ENCODE results near the gene PXMP2.
"Not testable (repeated sequence)": the region's sequence is repeated elsewhere in the genome, so short reads cannot be mapped to it uniquely, and the experiment has no call there.

Gene PXMP2

DNA sequence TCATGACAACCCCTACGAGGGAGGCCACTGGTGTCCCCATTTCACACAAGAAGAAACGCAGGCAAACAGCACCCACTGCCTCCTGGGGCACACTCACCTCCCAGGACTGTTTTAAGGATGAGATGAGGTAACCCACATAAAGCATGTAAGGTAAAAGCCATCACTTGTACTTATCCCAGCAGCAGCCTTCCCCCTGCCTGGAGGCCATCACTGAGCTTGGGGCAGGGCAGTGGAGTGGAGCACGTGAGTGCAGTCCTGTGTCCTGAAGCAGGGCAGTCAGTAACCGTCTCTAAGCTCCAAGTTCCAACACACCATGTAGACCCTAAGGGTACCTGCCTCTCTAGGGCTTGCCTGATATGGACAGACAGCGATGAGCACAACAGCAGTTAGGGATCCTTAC lies 2.0 kb upstream of the PXMP2 start:
- TF ChIP-seq JUND (IDR thresholded peaks at IDR 0.05; ENCODE audit: low read depth), result no peak
- in situ Hi-C loops (cut with HindIII; ENCODE audit: low pct_unique_long_range_greater_than_20kb, low sequenced_read_pairs), result no loop called here
- DNase-seq (ENCODE audit: low read depth in 1 of 2, low spot score in 1 of 2), result no peak

DNA sequence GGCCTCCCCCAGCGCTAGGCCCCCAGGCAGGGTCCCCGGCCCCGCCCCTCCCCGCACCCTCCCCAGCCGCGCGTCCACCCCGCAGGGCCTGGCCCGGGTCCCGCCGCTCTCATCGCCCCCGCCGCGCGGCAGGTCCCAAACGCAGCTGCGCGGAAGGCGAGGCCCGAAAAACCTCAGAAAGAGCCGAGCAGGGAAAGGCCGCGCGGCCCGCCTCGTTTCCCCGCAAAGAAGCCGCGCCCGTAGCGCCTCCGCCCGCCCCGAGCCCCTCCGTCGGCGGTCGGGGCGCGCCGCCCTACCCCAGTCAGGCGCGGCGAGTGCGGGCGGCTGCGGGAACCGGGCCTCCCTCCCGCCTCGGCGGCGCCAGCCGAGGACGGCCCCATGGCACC lies 569 bp upstream of the PXMP2 start:
- in situ Hi-C loops (cut with HindIII; ENCODE audit: low pct_unique_long_range_greater_than_20kb, low sequenced_read_pairs), result no loop called here
- peak; percentile 43 to 65 for DNase-seq (ENCODE audit: low read depth in 1 of 2, low spot score in 1 of 2)
- TF ChIP-seq JUND (IDR thresholded peaks at IDR 0.05; ENCODE audit: low read depth), result no peak

DNA sequence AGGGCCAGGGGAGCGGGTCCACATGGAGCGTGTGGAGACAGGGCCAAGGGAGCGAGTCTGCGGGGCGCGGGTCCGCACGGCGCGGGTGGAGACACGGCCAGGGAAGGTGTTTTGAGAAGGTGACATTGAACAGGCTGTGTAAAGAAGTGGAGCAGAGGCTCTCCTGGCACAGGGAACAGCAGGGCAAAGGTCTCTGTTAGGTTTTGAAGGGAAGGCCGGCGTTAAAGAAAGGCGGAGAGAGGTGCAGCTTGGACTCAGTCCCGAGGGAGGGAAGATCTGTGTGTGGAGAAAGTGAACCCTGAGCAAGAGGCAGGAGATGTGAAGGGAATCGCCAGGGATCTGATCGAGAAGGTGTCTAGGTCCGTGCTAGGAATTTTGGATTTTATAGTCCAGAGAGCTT lies 1.8 kb downstream of the PXMP2 start:
- TF ChIP-seq JUND (IDR thresholded peaks at IDR 0.05; ENCODE audit: low read depth), result no peak
- DNase-seq (ENCODE audit: low read depth in 1 of 2, low spot score in 1 of 2), result peak in 1 of 2 experiments; percentile 31
- in situ Hi-C loops (cut with HindIII; ENCODE audit: low pct_unique_long_range_greater_than_20kb, low sequenced_read_pairs), result no loop called here

DNA sequence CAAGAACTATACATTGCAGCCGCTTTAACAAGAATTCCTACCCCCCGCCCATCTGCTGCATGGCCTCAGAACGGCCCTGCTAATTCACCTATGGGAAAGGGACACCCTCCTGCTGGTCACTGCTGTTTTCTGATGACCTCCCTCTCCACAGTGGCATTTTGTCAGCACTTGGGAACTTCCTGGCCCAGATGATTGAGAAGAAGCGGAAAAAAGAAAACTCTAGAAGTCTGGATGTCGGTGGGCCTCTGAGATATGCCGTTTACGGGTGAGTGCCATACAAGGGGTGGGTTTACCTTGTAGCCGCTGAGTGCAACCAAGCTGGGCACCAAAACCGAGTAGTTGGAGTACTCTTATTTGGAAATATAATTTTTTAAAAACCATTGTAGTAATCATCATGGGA lies 2.7 kb downstream of the PXMP2 start:
- no peak for TF ChIP-seq JUND (IDR thresholded peaks at IDR 0.05; ENCODE audit: low read depth)
- in situ Hi-C loops (cut with HindIII; ENCODE audit: low pct_unique_long_range_greater_than_20kb, low sequenced_read_pairs), result no loop called here

DNA sequence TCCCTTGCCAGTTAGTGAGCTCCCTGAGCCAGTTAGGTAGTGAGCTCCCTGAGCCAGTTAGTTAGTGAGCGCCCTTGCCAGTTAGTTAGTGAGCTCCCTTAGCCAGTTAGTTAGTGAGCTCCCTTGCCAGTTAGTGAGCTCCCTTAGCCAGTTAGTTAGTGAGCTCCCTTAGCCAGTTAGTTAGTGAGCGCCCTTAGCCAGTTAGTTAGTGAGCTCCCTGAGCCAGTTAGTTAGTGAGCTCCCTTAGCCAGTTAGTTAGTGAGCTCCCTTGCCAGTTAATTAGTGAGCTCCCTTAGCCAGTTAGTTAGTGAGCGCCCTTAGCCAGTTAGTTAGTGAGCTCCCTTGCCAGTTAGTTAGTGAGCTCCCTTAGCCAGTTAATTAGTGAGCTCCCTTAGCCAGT lies 4.6 kb downstream of the PXMP2 start:
- in situ Hi-C loops (cut with HindIII; ENCODE audit: low pct_unique_long_range_greater_than_20kb, low sequenced_read_pairs); DNase-seq (ENCODE audit: low read depth in 1 of 2, low spot score in 1 of 2): not testable (repeated sequence)

More for the DNA sequence above, 2.7 kb downstream of the PXMP2 start:
- no peak for DNase-seq (ENCODE audit: low read depth in 1 of 2, low spot score in 1 of 2)

DNA sequence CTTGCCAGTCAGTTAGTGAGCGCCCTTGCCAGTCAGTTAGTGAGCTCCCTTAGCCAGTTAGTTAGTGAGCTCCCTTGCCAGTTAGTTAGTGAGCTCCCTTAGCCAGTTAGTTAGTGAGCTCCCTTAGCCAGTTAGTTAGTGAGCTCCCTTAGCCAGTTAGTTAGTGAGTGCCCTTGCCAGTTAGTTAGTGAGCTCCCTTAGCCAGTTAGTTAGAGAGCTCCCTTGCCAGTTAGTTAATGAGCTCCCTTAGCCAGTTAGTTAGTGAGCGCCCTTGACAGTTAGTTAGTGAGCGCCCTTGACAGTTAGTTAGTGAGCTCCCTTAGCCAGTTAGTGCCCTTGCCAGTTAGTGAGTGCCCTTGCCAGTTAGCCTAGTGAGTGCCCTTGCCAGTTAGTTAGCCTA lies 7.5 kb downstream of the PXMP2 start:
- DNase-seq (ENCODE audit: low read depth in 1 of 2, low spot score in 1 of 2); in situ Hi-C loops (cut with HindIII; ENCODE audit: low pct_unique_long_range_greater_than_20kb, low sequenced_read_pairs): not testable (repeated sequence)

DNA sequence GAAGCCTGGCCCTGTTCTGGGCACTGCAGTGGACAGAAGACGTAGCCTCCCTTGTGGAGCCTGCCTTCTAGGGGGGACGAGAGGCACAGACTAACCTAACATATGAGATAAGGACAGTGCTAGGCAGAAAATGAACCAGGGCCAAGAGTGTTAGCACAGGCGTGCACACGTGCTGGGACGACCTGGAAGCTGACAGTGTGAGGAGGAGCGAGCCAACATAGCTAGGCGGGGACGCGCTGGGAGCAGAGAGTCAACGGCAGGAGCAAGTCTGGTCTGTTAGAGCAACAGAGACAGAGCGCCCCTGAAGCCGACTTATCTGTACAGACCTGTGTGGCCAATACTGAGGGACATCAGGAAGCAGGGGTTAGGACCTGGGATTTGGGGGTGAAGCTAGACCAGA lies 8.0 kb downstream of the PXMP2 start:
- in situ Hi-C loops (cut with HindIII; ENCODE audit: low pct_unique_long_range_greater_than_20kb, low sequenced_read_pairs), result no loop called here
- no peak for DNase-seq (ENCODE audit: low read depth in 1 of 2, low spot score in 1 of 2)
- no peak for TF ChIP-seq JUND (IDR thresholded peaks at IDR 0.05; ENCODE audit: low read depth)

DNA sequence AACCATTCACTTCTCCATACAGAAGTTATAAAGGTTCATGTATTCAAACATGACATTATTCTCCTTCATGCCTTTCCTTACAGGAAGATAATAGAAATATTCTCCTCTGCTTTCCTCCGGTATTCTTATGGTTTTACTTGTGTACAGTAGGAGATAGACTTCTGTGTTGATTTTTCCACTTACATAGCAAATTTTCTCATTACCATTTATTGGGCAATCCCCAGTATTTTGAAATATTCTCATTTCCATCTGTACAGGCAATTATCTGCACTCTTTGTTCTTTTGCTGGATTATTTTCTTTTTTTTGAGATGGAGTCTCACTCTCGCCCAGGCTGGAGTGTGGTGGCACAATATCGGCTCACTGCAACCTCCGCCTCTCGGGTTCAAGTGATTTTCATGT lies 11.0 kb downstream of the PXMP2 start:
- DNase-seq (ENCODE audit: low read depth in 1 of 2, low spot score in 1 of 2), result no peak
- in situ Hi-C loops (cut with HindIII; ENCODE audit: low pct_unique_long_range_greater_than_20kb, low sequenced_read_pairs), result no loop called here
- TF ChIP-seq JUND (IDR thresholded peaks at IDR 0.05; ENCODE audit: low read depth), result no peak

DNA sequence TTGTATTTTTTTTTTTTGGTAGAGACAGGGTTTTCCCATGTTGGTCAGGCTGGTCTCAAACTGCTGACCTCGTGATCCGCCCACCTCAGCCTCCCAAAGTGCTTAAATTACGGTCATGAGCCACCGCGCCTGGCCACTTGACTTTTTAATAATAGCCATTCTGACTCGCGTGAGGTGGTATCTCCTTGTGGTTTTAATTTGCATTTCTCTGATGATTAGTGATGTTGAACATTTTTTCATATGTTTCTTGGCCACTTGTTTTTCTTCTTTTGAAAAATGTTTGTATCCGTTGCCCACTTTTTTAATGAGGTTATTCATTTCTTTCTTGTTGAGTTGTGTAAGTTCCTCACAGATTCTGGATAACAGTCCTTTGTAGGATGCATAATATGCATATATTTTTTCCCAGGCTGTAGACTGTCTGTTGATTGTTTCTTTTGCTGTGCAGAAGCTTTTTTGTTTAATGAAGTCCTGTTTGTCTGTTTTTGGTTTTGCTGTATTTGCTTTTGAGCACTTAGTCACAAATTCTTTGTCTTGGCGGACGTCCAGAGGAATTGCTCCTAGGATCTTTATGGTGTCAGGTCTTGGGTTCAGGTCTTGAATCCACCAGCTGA lies 12.9 kb downstream of the PXMP2 start:
- in situ Hi-C loops (cut with HindIII; ENCODE audit: low pct_unique_long_range_greater_than_20kb, low sequenced_read_pairs), result no loop called here
- no peak for TF ChIP-seq JUND (IDR thresholded peaks at IDR 0.05; ENCODE audit: low read depth)
- DNase-seq (ENCODE audit: low read depth in 1 of 2, low spot score in 1 of 2), result peak in 1 of 2 experiments; percentile 90

DNA sequence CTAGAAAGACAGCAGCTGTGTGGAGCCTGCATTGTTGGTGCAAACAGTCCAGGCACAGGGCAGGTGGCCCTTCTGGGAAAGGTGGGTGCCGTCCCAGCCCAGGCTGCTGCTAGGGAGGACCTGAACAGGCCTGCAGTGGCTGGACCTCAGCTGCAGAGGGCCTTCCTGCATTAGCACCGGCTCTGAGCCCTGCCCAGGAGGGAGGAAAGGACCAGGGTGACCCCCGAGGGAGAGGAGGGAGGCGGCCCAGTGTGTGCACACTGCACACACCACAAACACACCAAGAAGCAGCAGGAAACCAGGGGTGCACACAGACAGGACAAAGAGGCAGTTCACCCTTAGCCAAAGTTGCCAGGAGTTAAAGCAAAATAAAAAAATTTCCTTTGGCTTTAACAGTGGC lies 15.3 kb downstream of the PXMP2 start:
- TF ChIP-seq JUND (IDR thresholded peaks at IDR 0.05; ENCODE audit: low read depth), result no peak
- no peak for DNase-seq (ENCODE audit: low read depth in 1 of 2, low spot score in 1 of 2)
- in situ Hi-C loops (cut with HindIII; ENCODE audit: low pct_unique_long_range_greater_than_20kb, low sequenced_read_pairs), result no loop called here

DNA sequence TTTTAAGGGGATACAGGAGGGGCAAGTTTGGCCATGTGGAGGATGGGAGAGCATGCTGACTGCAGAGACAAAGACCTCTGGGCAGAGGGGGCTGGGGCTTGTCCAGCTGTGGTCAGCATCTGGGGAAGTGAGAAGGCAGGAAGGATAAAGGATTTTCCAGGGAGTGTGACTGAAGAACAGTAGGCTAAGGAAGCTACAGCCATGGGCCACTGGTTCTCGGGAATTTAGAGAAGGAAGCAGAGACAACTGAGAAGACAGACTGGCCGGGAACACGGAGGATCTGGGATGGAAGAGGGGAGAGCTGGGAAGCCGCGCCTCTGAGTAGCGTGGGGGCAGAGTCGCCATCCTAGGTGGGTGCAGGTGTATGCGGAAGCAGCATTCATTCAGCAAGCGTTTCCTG lies 16.3 kb downstream of the PXMP2 start:
- DNase-seq (ENCODE audit: low read depth in 1 of 2, low spot score in 1 of 2), result no peak
- no peak for TF ChIP-seq JUND (IDR thresholded peaks at IDR 0.05; ENCODE audit: low read depth)
- in situ Hi-C loops (cut with HindIII; ENCODE audit: low pct_unique_long_range_greater_than_20kb, low sequenced_read_pairs), result no loop called here

DNA sequence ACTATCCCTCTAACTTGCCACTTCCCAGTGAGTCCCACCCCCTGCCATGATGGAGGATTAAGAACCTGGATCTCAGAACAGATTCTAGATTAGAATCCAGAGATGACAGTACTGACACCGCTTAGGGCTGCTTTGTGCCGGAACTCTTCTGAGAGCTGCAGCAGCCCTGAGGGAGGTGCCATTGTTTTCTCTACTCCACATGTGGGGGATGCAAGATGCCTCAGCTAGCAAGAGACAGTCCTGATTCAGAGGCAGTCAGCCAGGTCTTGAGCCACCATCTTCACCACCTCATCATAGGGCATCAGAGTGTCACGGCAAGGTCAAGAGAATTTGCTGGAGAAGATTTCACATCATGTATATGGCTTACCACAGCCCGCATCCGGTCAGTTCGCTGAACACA lies 19.9 kb downstream of the PXMP2 start:
- DNase-seq (ENCODE audit: low read depth in 1 of 2, low spot score in 1 of 2), result no peak
- in situ Hi-C loops (cut with HindIII; ENCODE audit: low pct_unique_long_range_greater_than_20kb, low sequenced_read_pairs), result no loop called here
- no peak for TF ChIP-seq JUND (IDR thresholded peaks at IDR 0.05; ENCODE audit: low read depth)

DNA sequence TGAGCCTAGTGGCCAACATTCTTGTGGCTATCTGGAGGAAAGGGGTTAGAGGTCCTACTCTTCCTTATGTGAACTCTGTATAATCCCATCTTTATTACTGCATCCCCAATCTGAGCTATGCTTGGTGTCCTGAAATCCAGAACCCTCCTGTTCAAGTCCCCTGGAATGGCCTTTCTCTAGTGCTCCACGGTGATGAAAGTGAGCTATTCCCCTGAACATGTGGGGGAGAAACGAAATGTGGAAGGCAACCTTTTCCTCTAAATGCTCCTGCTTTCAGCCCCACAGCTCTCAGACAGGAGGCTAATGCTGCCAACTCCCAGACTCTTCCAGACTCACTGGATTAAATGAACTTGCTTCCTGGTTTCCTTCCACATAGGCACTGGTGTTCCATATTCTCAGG lies 20.8 kb downstream of the PXMP2 start:
- in situ Hi-C loops (cut with HindIII; ENCODE audit: low pct_unique_long_range_greater_than_20kb, low sequenced_read_pairs), result no loop called here
- no peak for DNase-seq (ENCODE audit: low read depth in 1 of 2, low spot score in 1 of 2)
- no peak for TF ChIP-seq JUND (IDR thresholded peaks at IDR 0.05; ENCODE audit: low read depth)

DNA sequence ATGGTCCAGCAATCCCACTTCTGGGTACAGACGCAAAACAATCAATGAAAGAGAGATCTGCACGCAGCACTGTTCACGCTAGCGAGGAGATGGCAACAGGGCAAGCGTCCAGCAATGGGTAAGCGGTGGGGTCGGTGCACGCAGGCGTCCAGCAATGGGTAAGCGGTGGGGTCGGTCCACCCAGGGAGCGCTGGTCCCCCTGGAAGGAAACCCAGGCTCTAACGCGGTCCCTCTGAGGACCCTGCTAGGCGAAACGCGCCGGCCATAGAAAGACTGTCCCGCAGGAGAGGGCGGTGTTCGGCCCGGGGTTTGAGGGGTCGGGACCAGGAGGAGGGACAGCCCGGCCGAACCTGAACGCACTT lies 22.6 kb downstream of the PXMP2 start:
- DNase-seq (ENCODE audit: low read depth in 1 of 2, low spot score in 1 of 2), result no peak
- no peak for TF ChIP-seq JUND (IDR thresholded peaks at IDR 0.05; ENCODE audit: low read depth)
- in situ Hi-C loops (cut with HindIII; ENCODE audit: low pct_unique_long_range_greater_than_20kb, low sequenced_read_pairs), result no loop called here

All from T47D (cell line).